ENCODE data around the gene SSUH2. TPM values are rescaled to one million over a fixed set of nuclear protein-coding genes. Genes with fewer than 3 reads are reported as not detected.
A peak's percentile ranks its signal among the peaks of the same experiment; 100 is the strongest.
"Not testable (repeated sequence)": the region's sequence is repeated elsewhere in the genome, so short reads cannot be mapped to it uniquely, and the experiment has no call there.

SSUH2 gene
- total RNA-seq, 1 donor from 2014 or later, result not detected

GRCh38 chr3:8658306-8659212, 14.0 kb upstream of the SSUH2 start:
- peak; percentile 90 for DNase-seq

GRCh38 chr3:8657804-8658305, 13.3 kb upstream of the SSUH2 start:
- DNase-seq, result no peak

- DNase-seq, result peak; percentile 20
Measured at GRCh38 chr3:8656240-8656639, 11.6 kb upstream of the SSUH2 start.

GRCh38 chr3:8655387-8655835, 10.8 kb upstream of the SSUH2 start:
- DNase-seq, result no peak

- not testable (repeated sequence) for DNase-seq
Measured at GRCh38 chr3:8654572-8655329, 10.2 kb upstream of the SSUH2 start.

- no peak for DNase-seq
Measured at GRCh38 chr3:8653800-8654408, 9.3 kb upstream of the SSUH2 start.

GRCh38 chr3:8652324-8652987, 7.9 kb upstream of the SSUH2 start:
- no peak for DNase-seq

- DNase-seq, result no peak
Measured at GRCh38 chr3:8651418-8652323, 7.1 kb upstream of the SSUH2 start.

- no peak for DNase-seq
Measured at GRCh38 chr3:8650583-8651416, 6.2 kb upstream of the SSUH2 start.

GRCh38 chr3:8649757-8650156, 5.2 kb upstream of the SSUH2 start:
- no peak for DNase-seq

- no peak for DNase-seq
Measured at GRCh38 chr3:8648909-8649741, 4.5 kb upstream of the SSUH2 start.

GRCh38 chr3:8647137-8647985, 2.8 kb upstream of the SSUH2 start:
- no peak for DNase-seq

GRCh38 chr3:8646313-8646938, 1.8 kb upstream of the SSUH2 start:
- DNase-seq, result no peak

GRCh38 chr3:8645712-8646111, 1.1 kb upstream of the SSUH2 start:
- DNase-seq, result no peak

- DNase-seq, result peak; percentile 19
Measured at GRCh38 chr3:8643693-8644365, 769 bp downstream of the SSUH2 start.

- DNase-seq, result no peak
Measured at GRCh38 chr3:8642001-8642400, 2.6 kb downstream of the SSUH2 start.

GRCh38 chr3:8641472-8641871, 3.1 kb downstream of the SSUH2 start:
- no peak for DNase-seq

All from dermis blood vessel endothelial cell (primary cell).